Activated CD8-positive, alpha-beta T cell treated with anti-CD3 and anti-CD28 coated beads for 36 hours (primary cell): ENCODE results near the gene EXOC4. TPM values are rescaled to one million over a fixed set of nuclear protein-coding genes. Genes with fewer than 3 reads are reported as not detected.

Experiments used
- ATAC-seq: fragments of 200-7000 bp; cut with Tn5 transposase; one replicate; pipeline ENCODE4 v1.10.0; 2021; ENCODE audit warnings: mild to moderate bottlenecking, moderate library complexity
- CTCF ChIA-PET: fragments of 350-600 bp; sonication (Branson Sonifier 250); formaldehyde crosslinking; loops from one replicate; lab custom pipeline; 2021; ENCODE audit warnings: antibody characterized with exemption; lab: Charles Lee
- POLR2A ChIA-PET: fragments of 350-600 bp; sonication (Branson Sonifier 250); formaldehyde crosslinking; loops from one replicate; lab custom pipeline; 2021; ENCODE audit warnings: antibody characterized with exemption; lab: Charles Lee
- DNase-seq: peaks from one replicate; pipeline ENCODE4 v3.0.0-alpha.2; 2020
- H3K27ac Mint-ChIP-seq: one replicate; pipeline ENCODE4 v1.8.0; 2021; ENCODE audit warnings: mild to moderate bottlenecking, mixed read lengths
- H3K27me3 Mint-ChIP-seq: one replicate; pipeline ENCODE4 v1.8.0; 2021; ENCODE audit warnings: mixed read lengths
- H3K36me3 Mint-ChIP-seq: one replicate; pipeline ENCODE4 v1.8.0; 2021; ENCODE audit warnings: low read depth, mixed read lengths
- H3K4me1 Mint-ChIP-seq: one replicate; pipeline ENCODE4 v1.8.0; 2021; ENCODE audit warnings: low read depth, mixed read lengths
- H3K4me3 Mint-ChIP-seq: one replicate; pipeline ENCODE4 v1.8.0; 2021; ENCODE audit warnings: mild to moderate bottlenecking, moderate library complexity, mixed read lengths
- H3K9me3 Mint-ChIP-seq: one replicate; pipeline ENCODE4 v1.8.0; 2021; ENCODE audit warnings: mixed read lengths
- CTCF ChIP-seq: fragments of 200-600 bp; IDR thresholded peaks from one replicate; pipeline ENCODE4 v1.8.0; 2022; ENCODE audit warnings: antibody characterized with exemption, mild to moderate bottlenecking
- intact Hi-C: fragments of 100-400 bp; cut with micrococcal nuclease; formaldehyde crosslinking; loops from one replicate; pipeline ENCODE4 v1.10.0; 2022
- total RNA-seq, 2 experiments: library from RNA; stranded (reverse); gene quantifications; one replicate each; pipeline ENCODE4 v1.2.3, GENCODE V29; 2021

The EXOC4 gene
- total RNA-seq, 2 experiments from 2014 or later, result 54.1 to 61.7 TPM

- Mint-ChIP-seq H3K36me3 (peaks cover 25% of the 10 kb centered on the region), H3K4me3 (no peak overlapping the region), H3K9me3 (no peaks in the 10 kb centered on the region), H3K27me3 (no peaks in the 10 kb centered on the region), H3K27ac (no peak overlapping the region), H3K4me1 (peaks cover 6% of the 10 kb centered on the region)
- ATAC-seq (no peak), DNase-seq (no peak)
- intact Hi-C loops, result no loop called here
- TF ChIP-seq CTCF, result no peak
- CTCF ChIA-PET, result no interaction called here
- POLR2A ChIA-PET, result no interaction called here
Measured at GRCh38 chr7:133822001-133822641, 569.2 kb downstream of the EXOC4 start.

- intact Hi-C loops, result no loop called here
- POLR2A ChIA-PET, result no interaction called here
- no peak for TF ChIP-seq CTCF
- DNase-seq (no peak), ATAC-seq (no peak)
- Mint-ChIP-seq H3K36me3 (peaks cover 24% of the 10 kb centered on the region), H3K27me3 (no peaks in the 10 kb centered on the region), H3K4me3 (no peak overlapping the region), H3K9me3 (no peaks in the 10 kb centered on the region), H3K4me1 (peaks cover 6% of the 10 kb centered on the region), H3K27ac (no peak overlapping the region)
- CTCF ChIA-PET, result no interaction called here
Measured at GRCh38 chr7:133822868-133823552, 570.1 kb downstream of the EXOC4 start.

- ATAC-seq (no peak), DNase-seq (no peak)
- intact Hi-C loops, result no loop called here
- ChIA-PET CTCF (no interaction called here), POLR2A (no interaction called here)
- Mint-ChIP-seq H3K27ac (no peak overlapping the region), H3K4me1 (peaks cover 6% of the 10 kb centered on the region), H3K9me3 (no peaks in the 10 kb centered on the region), H3K4me3 (no peak overlapping the region), H3K27me3 (no peaks in the 10 kb centered on the region), H3K36me3 (peaks cover 18% of the 10 kb centered on the region)
- TF ChIP-seq CTCF, result no peak
Measured at GRCh38 chr7:133824132-133824531, 571.3 kb downstream of the EXOC4 start.

- ATAC-seq (peak; percentile 27), DNase-seq (no peak)
- H3K27me3 Mint-ChIP-seq, result no peaks in the 10 kb centered on the region
- no peak for TF ChIP-seq CTCF
- CTCF ChIA-PET, result no interaction called here
- peaks cover 29% of the 10 kb centered on the region for H3K36me3 Mint-ChIP-seq
- H3K4me3 Mint-ChIP-seq, result no peak overlapping the region
- H3K9me3 Mint-ChIP-seq, result peaks cover 8% of the 10 kb centered on the region
- H3K27ac Mint-ChIP-seq, result no peak overlapping the region
- intact Hi-C loops, result no loop called here
- peaks cover 6% of the 10 kb centered on the region for H3K4me1 Mint-ChIP-seq
- POLR2A ChIA-PET, result no interaction called here
Measured at GRCh38 chr7:133827707-133828623, 575.1 kb downstream of the EXOC4 start.
